ENCODE results near the gene SLC39A13.

The SLC39A13 gene

GRCh38 chr11:47394322-47395222 is 13.8 kb upstream of the SLC39A13 start:
- no peak for TF ChIP-seq CTCF (IDR thresholded peaks at IDR 0.05; ENCODE audit: low read length, missing control alignments)
- DNase-seq (ENCODE audit: low read depth), result peak; percentile 73

GRCh38 chr11:47395223-47396048 is 13.0 kb upstream of the SLC39A13 start:
- no peak overlapping the region for H3K4me3 ChIP-seq (replicated peaks; ENCODE audit: low read depth, low read length)
- no peak for DNase-seq (ENCODE audit: low read depth)
- TF ChIP-seq CTCF (IDR thresholded peaks at IDR 0.05; ENCODE audit: low read length, missing control alignments), result no peak

More at GRCh38 chr11:47394322-47395222, 13.8 kb upstream of the SLC39A13 start:
- H3K4me3 ChIP-seq (replicated peaks; ENCODE audit: low read depth, low read length), result no peak overlapping the region

- no peak for DNase-seq (ENCODE audit: low read depth)
- no peak for TF ChIP-seq CTCF (IDR thresholded peaks at IDR 0.05; ENCODE audit: low read length, missing control alignments)
- no peak overlapping the region for H3K4me3 ChIP-seq (replicated peaks; ENCODE audit: low read depth, low read length)
Observed at GRCh38 chr11:47396049-47396320, 12.4 kb upstream of the SLC39A13 start.

GRCh38 chr11:47398011-47398410 is 10.4 kb upstream of the SLC39A13 start:
- no peak for TF ChIP-seq CTCF (IDR thresholded peaks at IDR 0.05; ENCODE audit: low read length, missing control alignments)
- no peak for DNase-seq (ENCODE audit: low read depth)
- H3K4me3 ChIP-seq (replicated peaks; ENCODE audit: low read depth, low read length), result no peak overlapping the region

- no peak overlapping the region for H3K4me3 ChIP-seq (replicated peaks; ENCODE audit: low read depth, low read length)
- no peak for TF ChIP-seq CTCF (IDR thresholded peaks at IDR 0.05; ENCODE audit: low read length, missing control alignments)
- no peak for DNase-seq (ENCODE audit: low read depth)
Observed at GRCh38 chr11:47398551-47398950, 9.8 kb upstream of the SLC39A13 start.

- no peak for DNase-seq (ENCODE audit: low read depth)
- peak overlapping the region; percentile 52 for H3K4me3 ChIP-seq (replicated peaks; ENCODE audit: low read depth, low read length)
- TF ChIP-seq CTCF (IDR thresholded peaks at IDR 0.05; ENCODE audit: low read length, missing control alignments), result no peak
Observed at GRCh38 chr11:47399860-47400767, 8.3 kb upstream of the SLC39A13 start.

All from fibroblast of pulmonary artery (primary cell).